Neural cell (in vitro differentiated cells): ENCODE measurements around the gene ATP11B. TPM values are rescaled to one million over a fixed set of nuclear protein-coding genes. Genes with fewer than 3 reads are reported as not detected.

ENCODE experiments used
- H2AFZ ChIP-seq: fragments of 200-600, 300-800 bp; sonication (generic), shearing (Covaris generic); 2 replicates; pipeline ENCODE4 v1.6.0; 2014; ENCODE audit warnings: low read depth, mild to moderate bottlenecking, antibody characterized with exemption, low read length, moderate library complexity
- H3F3A ChIP-seq: fragments of 200-600 bp; shearing (Covaris generic); 2 replicates; pipeline ENCODE4 v1.6.1; 2016; ENCODE audit warnings: mild to moderate bottlenecking, moderate library complexity, mixed read lengths, antibody characterized with exemption, low read length; ENCODE audit not compliant: insufficient read depth, poor library complexity, severe bottlenecking
- H3K27ac ChIP-seq: fragments of 200-600, 300-800 bp; sonication (generic), shearing (Covaris generic); 2 replicates; pipeline ENCODE4 v1.5.1; 2014; ENCODE audit warnings: mild to moderate bottlenecking, low read length, moderate library complexity
- H3K27me3 ChIP-seq: fragments of 300-800, 200-600 bp; sonication (generic), shearing (Covaris generic); 2 replicates; pipeline ENCODE4 v1.6.0; 2014; ENCODE audit warnings: mild to moderate bottlenecking, low read depth, low read length, moderate library complexity; ENCODE audit not compliant: insufficient read depth
- H3K36me3 ChIP-seq: fragments of 300-800, 200-600 bp; sonication (generic), shearing (Covaris generic); 2 replicates; pipeline ENCODE4 v1.5.1; 2014; ENCODE audit warnings: mild to moderate bottlenecking, antibody characterized with exemption, low read length, moderate library complexity; ENCODE audit not compliant: insufficient read depth
- H3K4me2 ChIP-seq: fragments of 300-800, 200-600 bp; sonication (generic), shearing (Covaris generic); 2 replicates; pipeline ENCODE4 v1.6.0; 2014; ENCODE audit warnings: mild to moderate bottlenecking, low read length
- H3K4me3 ChIP-seq: fragments of 300-800, 200-600 bp; sonication (generic), shearing (Covaris generic); 2 replicates; pipeline ENCODE4 v1.5.1; 2014; ENCODE audit warnings: mild to moderate bottlenecking, low read length, moderate library complexity
- H3K79me2 ChIP-seq: fragments of 200-600 bp; shearing (Covaris generic); replicated peaks from 2 replicates; pipeline ENCODE4 v1.6.0; 2014; ENCODE audit warnings: mild to moderate bottlenecking, low read length, moderate library complexity; ENCODE audit not compliant: insufficient read depth
- H3K9ac ChIP-seq: fragments of 300-800, 200-600 bp; sonication (generic), shearing (Covaris generic); 2 replicates; pipeline ENCODE4 v1.6.1; 2016; ENCODE audit warnings: mild to moderate bottlenecking, low read length, mixed read lengths
- H3K9me2 ChIP-seq: fragments of 200-600 bp; shearing (Covaris generic); 2 replicates; pipeline ENCODE4 v1.6.1; 2016; ENCODE audit warnings: mild to moderate bottlenecking, low read length, mixed read lengths; ENCODE audit not compliant: insufficient read depth
- H3K9me3 ChIP-seq: fragments of 200-600, 300-800 bp; sonication (generic), shearing (Covaris generic); 2 replicates; pipeline ENCODE4 v1.6.1; 2016; ENCODE audit warnings: mild to moderate bottlenecking, mixed run types, low read length, moderate library complexity, mixed read lengths
- H4K20me1 ChIP-seq: fragments of 200-600 bp; shearing (Covaris generic); 2 replicates; pipeline ENCODE4 v1.6.1; 2016; ENCODE audit warnings: mild to moderate bottlenecking, mixed run types; ENCODE audit not compliant: insufficient read depth
- CTCF ChIP-seq: fragments of 450-650 bp; IDR thresholded peaks from 2 replicates; pipeline ENCODE4 v1.5.1; 2014; ENCODE audit warnings: antibody characterized with exemption, mild to moderate bottlenecking, moderate library complexity; ENCODE audit not compliant: poor library complexity, severe bottlenecking
- EP300 ChIP-seq: fragments of 450-650 bp; conservative IDR thresholded peaks from 2 replicates; pipeline ENCODE4 v1.6.1; 2014; ENCODE audit warnings: antibody characterized with exemption, mild to moderate bottlenecking, moderate library complexity; ENCODE audit not compliant: poor library complexity, severe bottlenecking
- EZH2 ChIP-seq: fragments of 200-600, 300-800 bp; shearing (Covaris generic), sonication (generic); IDR thresholded peaks from 2 replicates; pipeline ENCODE4 v1.6.1; 2014; ENCODE audit warnings: antibody characterized with exemption, low read length, borderline replicate concordance, mild to moderate bottlenecking; ENCODE audit not compliant: insufficient read depth, poor library complexity, severe bottlenecking
- MXI1 ChIP-seq: fragments of 450-650 bp; conservative IDR thresholded peaks from 2 replicates; pipeline ENCODE4 v1.6.1; 2014; ENCODE audit warnings: antibody characterized with exemption, mild to moderate bottlenecking; ENCODE audit not compliant: poor library complexity, severe bottlenecking
- POLR2AphosphoS5 ChIP-seq: IDR thresholded peaks from 2 replicates; pipeline ENCODE4 v1.6.1; 2012
- RAD21 ChIP-seq: fragments of 450-650 bp; conservative IDR thresholded peaks from 2 replicates; pipeline ENCODE4 v1.6.1; 2014; ENCODE audit warnings: antibody characterized with exemption, mild to moderate bottlenecking, moderate library complexity
- REST ChIP-seq: IDR thresholded peaks from 2 replicates; pipeline ENCODE4 v1.6.1; 2012; ENCODE audit warnings: borderline replicate concordance
- SMC3 ChIP-seq: fragments of 450-650 bp; conservative IDR thresholded peaks from 2 replicates; pipeline ENCODE4 v1.6.1; 2014; ENCODE audit warnings: antibody characterized with exemption, mild to moderate bottlenecking, moderate library complexity; ENCODE audit not compliant: poor library complexity
- TAF1 ChIP-seq: IDR thresholded peaks from 2 replicates; pipeline ENCODE4 v1.6.1; 2012; ENCODE audit warnings: low read depth
- polyA plus RNA-seq: library from polyadenylated mRNA; depleted of rRNA; stranded (reverse); fragments of >200 nt; gene quantifications from 2 replicates; pipeline ENCODE4 v1.2.3, GENCODE V29; 2014

The ATP11B gene
- polyA plus RNA-seq, 1 donor from 2014 or later, result 31.2 TPM

DNA sequence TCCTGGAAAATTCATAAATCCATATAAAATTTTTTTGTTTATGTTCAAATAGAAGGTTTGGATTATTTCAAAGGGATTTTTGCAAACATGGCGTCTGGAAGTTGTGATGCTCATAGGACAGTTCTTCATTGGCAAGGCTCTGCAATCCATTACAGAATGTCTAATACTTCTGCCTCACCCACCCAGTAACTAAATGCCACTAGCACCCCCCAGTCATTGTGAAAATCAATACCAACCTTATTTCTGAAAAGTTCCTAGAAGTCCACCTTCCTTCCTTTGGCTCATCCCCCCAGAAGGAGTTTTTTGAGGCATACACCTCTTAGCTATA, 17.9 kb downstream of the ATP11B start:
- H3K79me2 ChIP-seq, result peaks cover 31% of the 10 kb centered on the region
- no peak for TF ChIP-seq MXI1
- TF ChIP-seq RAD21, result no peak
- TF ChIP-seq SMC3, result no peak
- TF ChIP-seq TAF1, result no peak
- no peak for TF ChIP-seq POLR2AphosphoS5
- TF ChIP-seq CTCF, result no peak
- no peak for TF ChIP-seq EZH2
- no peak for TF ChIP-seq EP300
- TF ChIP-seq REST, result no peak
- H3K36me3 ChIP-seq, result no peaks in the 10 kb centered on the region
- H3K4me2 ChIP-seq, result no peak overlapping the region
- no peak overlapping the region for H3K27ac ChIP-seq
- H3F3A ChIP-seq, result no peaks in the 10 kb centered on the region
- no peak overlapping the region for H3K9ac ChIP-seq
- no peaks in the 10 kb centered on the region for H4K20me1 ChIP-seq
- H2AFZ ChIP-seq, result no peak overlapping the region
- no peaks in the 10 kb centered on the region for H3K27me3 ChIP-seq
- no peaks in the 10 kb centered on the region for H3K9me3 ChIP-seq
- H3K9me2 ChIP-seq, result no peaks in the 10 kb centered on the region
- no peak overlapping the region for H3K4me3 ChIP-seq

- H3F3A ChIP-seq, result no peaks in the 10 kb centered on the region
- no peak overlapping the region for H3K4me2 ChIP-seq
- H3K27ac ChIP-seq, result no peak overlapping the region
- H2AFZ ChIP-seq, result no peak overlapping the region
- no peak for TF ChIP-seq CTCF
- TF ChIP-seq TAF1, result no peak
- TF ChIP-seq SMC3, result no peak
- no peak for TF ChIP-seq RAD21
- TF ChIP-seq REST, result no peak
- no peak for TF ChIP-seq EP300
- no peak for TF ChIP-seq POLR2AphosphoS5
- TF ChIP-seq MXI1, result no peak
- no peak for TF ChIP-seq EZH2
- no peaks in the 10 kb centered on the region for H3K9me3 ChIP-seq
- no peak overlapping the region for H3K9ac ChIP-seq
- H3K4me3 ChIP-seq, result no peak overlapping the region
- H3K36me3 ChIP-seq, result no peaks in the 10 kb centered on the region
- H3K27me3 ChIP-seq, result no peaks in the 10 kb centered on the region
- no peaks in the 10 kb centered on the region for H4K20me1 ChIP-seq
- H3K79me2 ChIP-seq, result peaks cover 22% of the 10 kb centered on the region
- H3K9me2 ChIP-seq, result no peaks in the 10 kb centered on the region
Measured at GRCh38 chr3:182812123-182812522, 18.8 kb downstream of the ATP11B start.
